ENCODE measurements around the gene UBE3B.

GRCh38 chr12:109557805-109558204, 80.4 kb downstream of the UBE3B start:
- no peak for TF ChIP-seq CTCF (IDR thresholded peaks at IDR 0.05)
- TF ChIP-seq POLR2A (IDR thresholded peaks at IDR 0.05) = no peak

Measured in prostate gland (tissue), 2 donors.